HepG2 (cell line): ENCODE results near the gene EPB41L1. TPM values are rescaled to one million over a fixed set of nuclear protein-coding genes. Genes with fewer than 3 reads are reported as not detected.

Experiments
- CENPT ChIP-seq: sonication (generic); formaldehyde crosslinking; IDR thresholded peaks from 2 replicates; pipeline ENCODE4 v1.8.0; 2022; ENCODE audit warnings: low read depth, mild to moderate bottlenecking, moderate library complexity, missing genetic modification reagents
- FOXA3 ChIP-seq: IDR thresholded peaks from 2 replicates; pipeline ENCODE4 v1.6.1; 2016; ENCODE audit warnings: missing genetic modification reagents, missing compliant biosample characterization
- FOXJ3 ChIP-seq: sonication (generic); formaldehyde crosslinking; IDR thresholded peaks from 2 replicates; pipeline ENCODE4 v1.4.0; 2020; ENCODE audit warnings: missing genetic modification reagents, mild to moderate bottlenecking, borderline replicate concordance
- KIAA2018 ChIP-seq: sonication (generic); formaldehyde crosslinking; IDR thresholded peaks from 2 replicates; pipeline ENCODE4 v1.5.0; 2020; ENCODE audit warnings: mild to moderate bottlenecking, missing genetic modification reagents, borderline replicate concordance
- MYC ChIP-seq: sonication (generic); formaldehyde crosslinking; IDR thresholded peaks from 2 replicates; pipeline ENCODE4 v1.9.0; 2021; ENCODE audit warnings: missing genetic modification reagents, borderline replicate concordance
- SRY ChIP-seq: sonication (generic); formaldehyde crosslinking; IDR thresholded peaks from 2 replicates; pipeline ENCODE4 v1.8.0; 2022; ENCODE audit warnings: mild to moderate bottlenecking, missing genetic modification reagents
- ZBTB43 ChIP-seq: sonication (generic); formaldehyde crosslinking; conservative IDR thresholded peaks from 2 replicates; pipeline ENCODE4 v1.4.0; 2020; ENCODE audit warnings: missing genetic modification reagents
- ZMYM3 ChIP-seq: sonication (generic); formaldehyde crosslinking; IDR thresholded peaks from 2 replicates; pipeline ENCODE4 v1.5.1; 2020; ENCODE audit warnings: mild to moderate bottlenecking, missing genetic modification reagents
- ZNF136 ChIP-seq: sonication (generic); formaldehyde crosslinking; IDR thresholded peaks from 2 replicates; pipeline ENCODE4 v1.8.1; 2022; ENCODE audit warnings: low read depth, mild to moderate bottlenecking, moderate library complexity, missing genetic modification reagents
- ZNF335 ChIP-seq: sonication (generic); formaldehyde crosslinking; IDR thresholded peaks from 2 replicates; pipeline ENCODE4 v1.4.0; 2020; ENCODE audit warnings: missing genetic modification reagents
- polyA plus RNA-seq, 8 experiments: library from polyadenylated mRNA; depleted of rRNA in 3 of 8; stranded (reverse) in 7 of 8; unstranded in 1 of 8; fragments of >200 nt; fragmentation: Illumina TruSeq in 4 of 8; extraction: Trizol in 4 of 8; gene quantifications; 2 replicates each; pipeline versions ENCODE4 v1.2.1 to v1.2.3, GENCODE V29; 2011 to 2016; ENCODE audit warnings: low read depth in 4 of 8, missing spikeins in 1 of 8, mixed read lengths in 1 of 8; ENCODE audit not compliant: insufficient read depth in 1 of 8
- total RNA-seq, 5 experiments: library from RNA; depleted of rRNA; stranded (reverse); fragments of >200 nt; fragmentation: Illumina TruSeq; extraction: Trizol; gene quantifications; 2 replicates each; pipeline ENCODE4 v1.2.3, GENCODE V29; 2016; ENCODE audit warnings: low read depth in 1 of 5
- TF ChIP-seq, protein P1 (sequence below): sonication (generic); formaldehyde crosslinking; IDR thresholded peaks from 2 replicates; pipeline ENCODE4 v1.5.0; 2020; ENCODE audit warnings: missing genetic modification reagents
- TF ChIP-seq, protein P2 (sequence below), 2 experiments: sonication (generic) in 1 of 2; formaldehyde crosslinking in 1 of 2; IDR thresholded peaks; 2 replicates each; pipeline versions ENCODE4 v1.4.0 to v1.6.1; 2016 to 2020; ENCODE audit warnings: borderline replicate concordance in 1 of 2, low read depth in 1 of 2, mild to moderate bottlenecking in 1 of 2, missing genetic modification reagents in 1 of 2

Gene EPB41L1
- total and polyA plus RNA-seq, 2 of the 13 experiments (the other 11 are each of a cell fraction or from before 2014, with no cell fraction given): 16.7 to 39.0 TPM

- TF ChIP-seq, protein P1, sequence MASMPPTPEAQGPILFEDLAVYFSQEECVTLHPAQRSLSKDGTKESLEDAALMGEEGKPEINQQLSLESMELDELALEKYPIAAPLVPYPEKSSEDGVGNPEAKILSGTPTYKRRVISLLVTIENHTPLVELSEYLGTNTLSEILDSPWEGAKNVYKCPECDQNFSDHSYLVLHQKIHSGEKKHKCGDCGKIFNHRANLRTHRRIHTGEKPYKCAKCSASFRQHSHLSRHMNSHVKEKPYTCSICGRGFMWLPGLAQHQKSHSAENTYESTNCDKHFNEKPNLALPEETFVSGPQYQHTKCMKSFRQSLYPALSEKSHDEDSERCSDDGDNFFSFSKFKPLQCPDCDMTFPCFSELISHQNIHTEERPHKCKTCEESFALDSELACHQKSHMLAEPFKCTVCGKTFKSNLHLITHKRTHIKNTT: no peak
- TF ChIP-seq ZNF136 (peak; percentile 8; the same call in 1 of the 2 replicates), CENPT (no peak), ZNF335 (peak; percentile 70; the same call in 1 of the 2 replicates), ZBTB43 (CRISPR knock-in tag) (peak; percentile 83; the same call in 1 of the 2 replicates), KIAA2018 (CRISPR knock-in tag) (no peak), SRY (CRISPR knock-in tag) (0 out of 2 replicates have a peak, but pooled peaks have one; percentile 21), ZMYM3 (CRISPR knock-in tag) (no peak; the same call in 1 of the 2 replicates), MYC (CRISPR knock-in tag) (peak; percentile 81), FOXJ3 (CRISPR knock-in tag) (peak; percentile 27; the same call in 1 of the 2 replicates), FOXA3 (CRISPR knock-in tag) (no peak)
- TF ChIP-seq, protein P2, sequence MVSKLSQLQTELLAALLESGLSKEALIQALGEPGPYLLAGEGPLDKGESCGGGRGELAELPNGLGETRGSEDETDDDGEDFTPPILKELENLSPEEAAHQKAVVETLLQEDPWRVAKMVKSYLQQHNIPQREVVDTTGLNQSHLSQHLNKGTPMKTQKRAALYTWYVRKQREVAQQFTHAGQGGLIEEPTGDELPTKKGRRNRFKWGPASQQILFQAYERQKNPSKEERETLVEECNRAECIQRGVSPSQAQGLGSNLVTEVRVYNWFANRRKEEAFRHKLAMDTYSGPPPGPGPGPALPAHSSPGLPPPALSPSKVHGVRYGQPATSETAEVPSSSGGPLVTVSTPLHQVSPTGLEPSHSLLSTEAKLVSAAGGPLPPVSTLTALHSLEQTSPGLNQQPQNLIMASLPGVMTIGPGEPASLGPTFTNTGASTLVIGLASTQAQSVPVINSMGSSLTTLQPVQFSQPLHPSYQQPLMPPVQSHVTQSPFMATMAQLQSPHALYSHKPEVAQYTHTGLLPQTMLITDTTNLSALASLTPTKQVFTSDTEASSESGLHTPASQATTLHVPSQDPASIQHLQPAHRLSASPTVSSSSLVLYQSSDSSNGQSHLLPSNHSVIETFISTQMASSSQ (IDR thresholded peaks at IDR 0.05; ENCODE audit: low read depth): peak; percentile 30; the same call in 1 of the 2 replicates
- TF ChIP-seq, protein P2 (CRISPR knock-in tag; IDR thresholded peaks at IDR 0.05; ENCODE audit: borderline replicate concordance): no peak
Observed at GRCh38 chr20:36182604-36183154, 28.1 kb downstream of the EPB41L1 start (continued).
